Renal cortex interstitium (tissue), 11 donors: ENCODE results near the gene HORMAD2. TPM values are rescaled to one million over a fixed set of nuclear protein-coding genes. Genes with fewer than 3 reads are reported as not detected.
A peak's percentile ranks its signal among the peaks of the same experiment; 100 is the strongest.

Experiments
- DNase-seq, 11 donors: peaks; one replicate each; pipeline ENCODE4 v3.0.0-alpha.2; 2013; ENCODE audit warnings: low read depth in 9 of 11, low spot score in 4 of 11; ENCODE audit errors: extremely low read depth in 1 of 11
- polyA plus RNA-seq, 3 donors: library from polyadenylated mRNA; unstranded; fragments of 120-200 nt; gene quantifications; one replicate each; pipeline ENCODE4 v1.2.1, GENCODE V29; 2013; ENCODE audit not compliant: insufficient read length in 3 of 3

HORMAD2 gene
- polyA plus RNA-seq, 3 donors = 0.10 TPM; not detected in 2

GRCh38 chr22:30182815-30183214 lies 102.6 kb downstream of the HORMAD2 start:
- no peak for DNase-seq

- DNase-seq = no peak
Observed at GRCh38 chr22:30183271-30183670, 103.0 kb downstream of the HORMAD2 start.

GRCh38 chr22:30183861-30184278 lies 103.6 kb downstream of the HORMAD2 start:
- no peak for DNase-seq

GRCh38 chr22:30185129-30185528 lies 104.9 kb downstream of the HORMAD2 start:
- DNase-seq = no peak

GRCh38 chr22:30185549-30185948 lies 105.3 kb downstream of the HORMAD2 start:
- DNase-seq = no peak

- DNase-seq = no peak
Observed at GRCh38 chr22:30186041-30186440, 105.8 kb downstream of the HORMAD2 start.

- DNase-seq = no peak
Observed at GRCh38 chr22:30186510-30186909, 106.2 kb downstream of the HORMAD2 start.

GRCh38 chr22:30187094-30187493 lies 106.8 kb downstream of the HORMAD2 start:
- no peak for DNase-seq

- no peak for DNase-seq
Observed at GRCh38 chr22:30187529-30188407, 107.5 kb downstream of the HORMAD2 start.

GRCh38 chr22:30188911-30189310 lies 108.6 kb downstream of the HORMAD2 start:
- DNase-seq = no peak

GRCh38 chr22:30190574-30190973 lies 110.3 kb downstream of the HORMAD2 start:
- DNase-seq = no peak

GRCh38 chr22:30191040-30191701 lies 110.9 kb downstream of the HORMAD2 start:
- DNase-seq = no peak

GRCh38 chr22:30192427-30192826 lies 112.2 kb downstream of the HORMAD2 start:
- no peak for DNase-seq

GRCh38 chr22:30193031-30193775 lies 112.9 kb downstream of the HORMAD2 start:
- no peak for DNase-seq

- DNase-seq = peak in 2 of 11 donors; percentile 57 to 58
Observed at GRCh38 chr22:30195245-30196140, 115.2 kb downstream of the HORMAD2 start.

- DNase-seq = peak in 10 of 11 donors; percentile 68 to 89 (median 84)
Observed at GRCh38 chr22:30196141-30196879, 116.0 kb downstream of the HORMAD2 start.

- no peak for DNase-seq
Observed at GRCh38 chr22:30196880-30197336, 116.6 kb downstream of the HORMAD2 start.

- DNase-seq = no peak
Observed at GRCh38 chr22:30197389-30197788, 117.1 kb downstream of the HORMAD2 start.
